ENCODE results near the gene VSIG8.

- no peak for TF ChIP-seq BHLHE40 (IDR thresholded peaks at IDR 0.05; ENCODE audit: borderline replicate concordance)
- TF ChIP-seq ELF4 (IDR thresholded peaks at IDR 0.05) = no peak
- no peak for TF ChIP-seq PKNOX1 (IDR thresholded peaks at IDR 0.05)
These were observed 36.1 kb upstream of the VSIG8 start for GRCh38 chr1:159898527-159898926.
